WTC11 (cell line): Measurements from ENCODE around the gene CDH16. TPM values are rescaled to one million over a fixed set of nuclear protein-coding genes. Genes with fewer than 3 reads are reported as not detected.

Experiments used
- ATAC-seq: fragments of 200-7000 bp; cut with Tn5 transposase; 2 replicates; pipeline ENCODE4 v1.10.0; 2021; ENCODE audit warnings: mild to moderate bottlenecking, moderate library complexity
- CTCF ChIA-PET: fragments of 300-600 bp; sonication (Branson Sonifier 250); formaldehyde crosslinking; loops from one replicate; lab custom pipeline; 2021; ENCODE audit warnings: antibody characterized with exemption; lab: Charles Lee
- POLR2A ChIA-PET: fragments of 350-600 bp; sonication (Branson Sonifier 250); formaldehyde crosslinking; loops from one replicate; lab custom pipeline; 2021; ENCODE audit warnings: antibody characterized with exemption; lab: Charles Lee
- DNase-seq: peaks from one replicate; pipeline ENCODE4 v3.0.0; 2021; ENCODE audit warnings: low spot score
- H3K27ac Mint-ChIP-seq: 2 replicates; pipeline ENCODE4 v1.8.0; 2021; ENCODE audit warnings: mixed read lengths
- H3K27me3 Mint-ChIP-seq: 2 replicates; pipeline ENCODE4 v1.8.0; 2021; ENCODE audit warnings: low read depth, mild to moderate bottlenecking, moderate library complexity, mixed read lengths
- H3K36me3 Mint-ChIP-seq: 2 replicates; pipeline ENCODE4 v1.8.0; 2021; ENCODE audit warnings: mixed read lengths
- H3K4me1 Mint-ChIP-seq: 2 replicates; pipeline ENCODE4 v1.8.0; 2022; ENCODE audit warnings: mixed read lengths
- H3K4me3 Mint-ChIP-seq: 2 replicates; pipeline ENCODE4 v1.8.0; 2021; ENCODE audit warnings: mild to moderate bottlenecking, moderate library complexity, mixed read lengths
- H3K9me3 Mint-ChIP-seq: 2 replicates; pipeline ENCODE4 v1.8.0; 2021; ENCODE audit warnings: mixed read lengths
- CDX4 ChIP-seq: fragments of 250-450 bp; sonication (Bioruptor Pico); IDR thresholded peaks from 2 replicates; pipeline ENCODE4 v1.9.0; 2021; ENCODE audit warnings: moderate library complexity, mild to moderate bottlenecking, inconsistent platforms, borderline replicate concordance
- CTCF ChIP-seq: fragments of 200-600 bp; IDR thresholded peaks from 2 replicates; pipeline ENCODE4 v1.8.0; 2022; ENCODE audit warnings: antibody characterized with exemption
- JAZF1 ChIP-seq: fragments of 250-450 bp; sonication (Bioruptor Pico); IDR thresholded peaks from 2 replicates; pipeline ENCODE4 v1.9.0; 2021; ENCODE audit warnings: moderate library complexity, mild to moderate bottlenecking, inconsistent platforms
- MLX ChIP-seq: sonication (generic); formaldehyde crosslinking; IDR thresholded peaks from 2 replicates; pipeline ENCODE4 v1.8.1; 2023; ENCODE audit warnings: mild to moderate bottlenecking, missing genetic modification reagents, moderate library complexity
- MYBL2 ChIP-seq: sonication (generic); formaldehyde crosslinking; IDR thresholded peaks from 2 replicates; pipeline ENCODE4 v1.8.1; 2023; ENCODE audit warnings: mild to moderate bottlenecking, moderate library complexity, missing genetic modification reagents
- NFYB ChIP-seq: sonication (generic); formaldehyde crosslinking; conservative IDR thresholded peaks from 2 replicates; pipeline ENCODE4 v1.8.0; 2022; ENCODE audit warnings: low read depth, missing genetic modification reagents
- NR1H2 ChIP-seq: sonication (generic); formaldehyde crosslinking; IDR thresholded peaks from 2 replicates; pipeline ENCODE4 v1.9.0; 2021; ENCODE audit warnings: mild to moderate bottlenecking, moderate library complexity, missing genetic modification reagents
- PREB ChIP-seq: sonication (generic); formaldehyde crosslinking; IDR thresholded peaks from 2 replicates; pipeline ENCODE4 v1.8.1; 2022; ENCODE audit warnings: mild to moderate bottlenecking, missing genetic modification reagents, moderate library complexity, borderline replicate concordance
- SMAD4 ChIP-seq: sonication (generic); formaldehyde crosslinking; IDR thresholded peaks from 2 replicates; pipeline ENCODE4 v1.8.0; 2022; ENCODE audit warnings: mild to moderate bottlenecking, missing genetic modification reagents
- STAT6 ChIP-seq: sonication (generic); formaldehyde crosslinking; conservative IDR thresholded peaks from 2 replicates; pipeline ENCODE4 v1.8.1; 2023; ENCODE audit warnings: mild to moderate bottlenecking, low read depth, missing genetic modification reagents, moderate library complexity
- USF2 ChIP-seq: sonication (generic); formaldehyde crosslinking; IDR thresholded peaks from 2 replicates; pipeline ENCODE4 v1.8.1; 2023; ENCODE audit warnings: mild to moderate bottlenecking, missing genetic modification reagents, moderate library complexity
- ZNF121 ChIP-seq: sonication (generic); formaldehyde crosslinking; IDR thresholded peaks from 2 replicates; pipeline ENCODE4 v1.8.0; 2023; ENCODE audit warnings: missing genetic modification reagents
- ZNF138 ChIP-seq: sonication (generic); formaldehyde crosslinking; conservative IDR thresholded peaks from 2 replicates; pipeline ENCODE4 v1.8.1; 2022; ENCODE audit warnings: mild to moderate bottlenecking, moderate library complexity, missing genetic modification reagents
- ZNF532 ChIP-seq: fragments of 250-450 bp; sonication (Bioruptor Pico); IDR thresholded peaks from 2 replicates; pipeline ENCODE4 v1.9.0; 2021; ENCODE audit warnings: mild to moderate bottlenecking, borderline replicate concordance
- total RNA-seq: library from RNA; stranded (reverse); gene quantifications from 3 replicates; pipeline ENCODE4 v1.2.3, GENCODE V29; 2021

CDH16 gene
- total RNA-seq, 1 experiment from 2014 or later = not detected

GRCh38 chr16:66886321-66886720 is 32.4 kb downstream of the CDH16 start (continued):
- TF ChIP-seq MLX (CRISPR knock-in tag) (no peak), MYBL2 (CRISPR knock-in tag) (no peak)

- no peak for TF ChIP-seq ZNF532
- TF ChIP-seq NFYB (CRISPR knock-in tag) = no peak
- TF ChIP-seq JAZF1 (CRISPR knock-in tag) = no peak
- TF ChIP-seq NR1H2 (CRISPR knock-in tag) = no peak
- TF ChIP-seq CTCF = no peak
- TF ChIP-seq PREB = no peak
- Mint-ChIP-seq H3K27ac (0 out of 2 replicates have a peak overlapping the region, but pooled peaks have one; percentile 15), H3K4me1 (peaks cover 19% of the 10 kb centered on the region), H3K27me3 (no peaks in the 10 kb centered on the region), H3K9me3 (no peaks in the 10 kb centered on the region), H3K4me3 (no peak overlapping the region), H3K36me3 (peaks cover 22% of the 10 kb centered on the region)
- ChIA-PET CTCF (interaction anchor here (1.1 to 1.5 kb wide), 3 partner anchors 10 to 40 kb away, joined by 3 to 5 read pairs (median 3); no protein-coding TSS in a partner anchor), POLR2A (no interaction called here)
- DNase-seq (no peak), ATAC-seq (no peak)
These were observed 33.2 kb downstream of the CDH16 start for GRCh38 chr16:66885491-66885890.

- no peaks in the 10 kb centered on the region for H3K9me3 Mint-ChIP-seq
- H3K36me3 Mint-ChIP-seq = peaks cover 20% of the 10 kb centered on the region
- H3K4me3 Mint-ChIP-seq = no peak overlapping the region
- DNase-seq (no peak), ATAC-seq (no peak)
- ChIA-PET CTCF (interaction anchor here (0.7 to 3.4 kb wide), 5 partner anchors 11 to 52 kb away, joined by 3 to 31 read pairs (median 18); partner anchors contain the start of genes CDH16 and NAE1), POLR2A (no interaction called here)
- TF ChIP-seq ZNF121 (CRISPR knock-in tag) (peak; percentile 26; the same call in 1 of the 2 replicates), CDX4 (no peak), STAT6 (CRISPR knock-in tag) (no peak), ZNF138 (no peak), SMAD4 (CRISPR knock-in tag) (no peak), USF2 (CRISPR knock-in tag) (no peak)
- H3K27me3 Mint-ChIP-seq = peaks cover 11% of the 10 kb centered on the region
- H3K27ac Mint-ChIP-seq = no peak overlapping the region; the same call in 1 of the 2 replicates
- H3K4me1 Mint-ChIP-seq = peaks cover 25% of the 10 kb centered on the region
These were observed 36.0 kb downstream of the CDH16 start for GRCh38 chr16:66882702-66883101.
